ENCODE data around the gene RGS16. TPM values are rescaled to one million over a fixed set of nuclear protein-coding genes. Genes with fewer than 3 reads are reported as not detected.

Gene RGS16
- total and polyA plus RNA-seq, 2 donors (not counting 1 experiment from before 2014, with no cell fraction given) = 3.3 to 11.4 TPM

DNA sequence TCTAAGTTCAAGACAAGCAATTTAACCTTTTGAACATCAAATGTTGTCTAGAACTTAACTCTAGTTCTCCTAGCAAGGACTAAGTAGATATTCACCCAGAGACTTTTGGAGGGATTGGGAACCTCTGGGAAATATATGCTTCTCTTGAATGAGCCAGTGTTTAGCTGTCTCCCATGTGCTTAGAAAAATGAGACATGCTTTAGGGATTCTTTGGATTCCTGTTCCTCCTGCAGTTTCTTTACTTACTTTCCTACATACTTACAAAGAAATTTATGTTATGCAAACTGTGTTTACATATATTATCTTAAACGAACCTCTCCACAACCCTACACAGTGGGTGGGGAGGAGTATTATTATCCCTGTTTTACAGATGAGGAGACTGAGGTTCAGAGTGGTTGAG, 54.4 kb downstream of the RGS16 start:
- no peak for DNase-seq
- no peak overlapping the region for H3K27ac ChIP-seq (ENCODE audit: low read length in 2 of 2)
- H3K9me3 ChIP-seq (ENCODE audit: control extremely low read depth in 1 of 3, control insufficient read depth in 2 of 3, insufficient read depth in 1 of 3, low read length in 2 of 3) = peaks cover 4 to 13% (median 7%) of the 10 kb centered on the region in 3 donors
- H3K9me3 Mint-ChIP-seq (ENCODE audit: insufficient read depth) = peaks cover 4% of the 10 kb centered on the region
- intact Hi-C loops (cut with micrococcal nuclease) = no loop called here
- no peaks in the 10 kb centered on the region for H3K4me1 Mint-ChIP-seq
- peaks cover 10% of the 10 kb centered on the region for H3K27me3 Mint-ChIP-seq
- H3K4me1 ChIP-seq (ENCODE audit: control insufficient read depth in 2 of 2, insufficient read depth in 2 of 2, low read length in 2 of 2) = no peaks in the 10 kb centered on the region
- H2AFZ ChIP-seq (ENCODE audit: insufficient read depth, low read depth, low read length, poor library complexity, severe bottlenecking) = no peak overlapping the region
- no peak overlapping the region for H3K27ac Mint-ChIP-seq
- no peak for ATAC-seq (ENCODE audit: low read depth)
- H3K4me2 ChIP-seq (replicated peaks; ENCODE audit: low read depth, low read length, poor library complexity, severe bottlenecking) = no peak overlapping the region
- TF ChIP-seq EZH2 (IDR thresholded peaks at IDR 0.05; ENCODE audit: borderline replicate concordance, insufficient read depth, low read depth, low read length, poor library complexity, severe bottlenecking) = no peak
- TF ChIP-seq, protein P1, sequence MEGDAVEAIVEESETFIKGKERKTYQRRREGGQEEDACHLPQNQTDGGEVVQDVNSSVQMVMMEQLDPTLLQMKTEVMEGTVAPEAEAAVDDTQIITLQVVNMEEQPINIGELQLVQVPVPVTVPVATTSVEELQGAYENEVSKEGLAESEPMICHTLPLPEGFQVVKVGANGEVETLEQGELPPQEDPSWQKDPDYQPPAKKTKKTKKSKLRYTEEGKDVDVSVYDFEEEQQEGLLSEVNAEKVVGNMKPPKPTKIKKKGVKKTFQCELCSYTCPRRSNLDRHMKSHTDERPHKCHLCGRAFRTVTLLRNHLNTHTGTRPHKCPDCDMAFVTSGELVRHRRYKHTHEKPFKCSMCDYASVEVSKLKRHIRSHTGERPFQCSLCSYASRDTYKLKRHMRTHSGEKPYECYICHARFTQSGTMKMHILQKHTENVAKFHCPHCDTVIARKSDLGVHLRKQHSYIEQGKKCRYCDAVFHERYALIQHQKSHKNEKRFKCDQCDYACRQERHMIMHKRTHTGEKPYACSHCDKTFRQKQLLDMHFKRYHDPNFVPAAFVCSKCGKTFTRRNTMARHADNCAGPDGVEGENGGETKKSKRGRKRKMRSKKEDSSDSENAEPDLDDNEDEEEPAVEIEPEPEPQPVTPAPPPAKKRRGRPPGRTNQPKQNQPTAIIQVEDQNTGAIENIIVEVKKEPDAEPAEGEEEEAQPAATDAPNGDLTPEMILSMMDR (IDR thresholded peaks at IDR 0.05) = no peak
- no CpG with 5 or more reads among the region's 1 CpG for WGBS (ENCODE audit: insufficient coverage)
- H3K4me3 Mint-ChIP-seq = no peak overlapping the region
- no peaks in the 10 kb centered on the region for H4K20me1 ChIP-seq (ENCODE audit: control insufficient read depth, insufficient read depth, low read length, poor library complexity, severe bottlenecking)
- no peaks in the 10 kb centered on the region for H3K27me3 ChIP-seq (replicated peaks in 1 of 4; ENCODE audit: control extremely low read depth in 1 of 4, control insufficient read depth in 3 of 4, insufficient read depth in 4 of 4, low read length in 3 of 4)
- H3K9ac ChIP-seq (ENCODE audit: low read length) = no peak overlapping the region
- H3K36me3 ChIP-seq (replicated peaks in 1 of 2; ENCODE audit: control extremely low read depth in 1 of 2, control insufficient read depth in 1 of 2, extremely low read depth in 1 of 2, insufficient read depth in 2 of 2, low read length in 1 of 2) = no peaks in the 10 kb centered on the region
- H3K4me3 ChIP-seq (ENCODE audit: control extremely low read depth in 1 of 5, extremely low read depth in 1 of 5, insufficient read depth in 1 of 5, low read depth in 2 of 5, low read length in 4 of 5) = no peak overlapping the region
- ChIA-PET POLR2A (no interaction called here), CTCF (no interaction called here)
- H3K79me2 ChIP-seq (ENCODE audit: control insufficient read depth, insufficient read depth, low read length) = no peaks in the 10 kb centered on the region

DNA sequence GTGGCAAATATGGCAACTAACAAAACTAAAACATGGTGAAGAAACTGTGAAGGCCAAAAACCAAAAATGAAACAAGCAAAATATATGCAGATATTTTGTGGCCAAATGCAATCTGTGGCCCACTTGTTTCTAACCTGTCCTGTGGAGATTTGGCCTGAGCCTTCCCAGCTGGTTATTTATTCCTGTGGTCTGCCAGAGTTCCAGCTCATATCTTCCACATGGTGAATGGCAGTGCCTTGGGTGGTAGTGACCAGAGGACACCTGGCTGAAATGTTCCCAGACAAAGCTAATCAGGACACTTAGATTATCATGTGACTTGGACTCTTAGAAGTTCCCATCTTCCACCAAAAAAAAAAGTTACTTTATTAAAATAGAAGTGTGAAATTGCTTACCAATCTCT, 54.8 kb downstream of the RGS16 start:
- Histone ChIP-seq H3K4me3 (ENCODE audit: control extremely low read depth in 1 of 5, extremely low read depth in 1 of 5, insufficient read depth in 1 of 5, low read depth in 2 of 5, low read length in 4 of 5) (no peak overlapping the region), H3K4me2 (replicated peaks; ENCODE audit: low read depth, low read length, poor library complexity, severe bottlenecking) (no peak overlapping the region), H3K36me3 (replicated peaks in 1 of 2; ENCODE audit: control extremely low read depth in 1 of 2, control insufficient read depth in 1 of 2, extremely low read depth in 1 of 2, insufficient read depth in 2 of 2, low read length in 1 of 2) (no peaks in the 10 kb centered on the region), H3K27me3 (replicated peaks in 1 of 4; ENCODE audit: control extremely low read depth in 1 of 4, control insufficient read depth in 3 of 4, insufficient read depth in 4 of 4, low read length in 3 of 4) (no peaks in the 10 kb centered on the region), H3K9me3 (ENCODE audit: control extremely low read depth in 1 of 3, control insufficient read depth in 2 of 3, insufficient read depth in 1 of 3, low read length in 2 of 3) (peaks cover 4 to 13% (median 7%) of the 10 kb centered on the region in 3 donors), H3K27ac (ENCODE audit: low read length in 2 of 2) (no peak overlapping the region), H3K79me2 (ENCODE audit: control insufficient read depth, insufficient read depth, low read length) (no peaks in the 10 kb centered on the region), H4K20me1 (ENCODE audit: control insufficient read depth, insufficient read depth, low read length, poor library complexity, severe bottlenecking) (no peaks in the 10 kb centered on the region), H3K9ac (ENCODE audit: low read length) (no peak overlapping the region), H2AFZ (ENCODE audit: insufficient read depth, low read depth, low read length, poor library complexity, severe bottlenecking) (no peak overlapping the region), H3K4me1 (ENCODE audit: control insufficient read depth in 2 of 2, insufficient read depth in 2 of 2, low read length in 2 of 2) (no peaks in the 10 kb centered on the region)
- Mint-ChIP-seq H3K27me3 (peaks cover 10% of the 10 kb centered on the region), H3K4me3 (no peak overlapping the region), H3K4me1 (no peaks in the 10 kb centered on the region), H3K9me3 (ENCODE audit: insufficient read depth) (peaks cover 4% of the 10 kb centered on the region), H3K27ac (no peak overlapping the region)
- ATAC-seq (ENCODE audit: low read depth) (no peak), DNase-seq (no peak)
- intact Hi-C loops (cut with micrococcal nuclease) = no loop called here
- no peak for TF ChIP-seq EZH2 (IDR thresholded peaks at IDR 0.05; ENCODE audit: borderline replicate concordance, insufficient read depth, low read depth, low read length, poor library complexity, severe bottlenecking)
- TF ChIP-seq, protein P1 (IDR thresholded peaks at IDR 0.05) = no peak
- ChIA-PET CTCF (interaction anchor here (0.6 kb wide), 1 partner anchor 8 kb away, joined by 3 read pairs; no protein-coding TSS in a partner anchor), POLR2A (no interaction called here)

Small RNA genes lying within 50 kb of the gene (small RNA-seq; reads per million reads assigned to genes)
- gene RF00017 (ENCODE audit: insufficient read length, low read depth, low replicate concordance) = not detected

Other genes starting within 250 kb of the RGS16 start
- 44.2 and 53.7 TPM in 2 replicates for gene GLUL, start 212.6 kb downstream of the RGS16 start, total RNA-seq
- gene GLUL, start 212.6 kb downstream of the RGS16 start, polyA plus RNA-seq = 38.9 and 66.9 TPM in 2 replicates
- not detected in 2 replicates for gene TEDDM1, start 203.7 kb downstream of the RGS16 start, total RNA-seq
- gene TEDDM1, start 203.7 kb downstream of the RGS16 start, polyA plus RNA-seq = not detected in 2 replicates
- not detected in 2 replicates for gene RGSL1, start 154.2 kb downstream of the RGS16 start, total RNA-seq
- gene RGSL1, start 154.2 kb downstream of the RGS16 start, polyA plus RNA-seq = not detected in 2 replicates
- 18.1 and 21.0 TPM in 2 replicates for gene RNASEL, start 15.1 kb downstream of the RGS16 start, total RNA-seq
- 6.9 and 7.1 TPM in 2 replicates for gene RNASEL, start 15.1 kb downstream of the RGS16 start, polyA plus RNA-seq
- not detected in 2 replicates for gene RGS8, start 80.2 kb upstream of the RGS16 start, total RNA-seq
- not detected in 2 replicates for gene RGS8, start 80.2 kb upstream of the RGS16 start, polyA plus RNA-seq
- 3.4 and 5.9 TPM in 2 replicates for gene NPL, start 185.4 kb upstream of the RGS16 start, total RNA-seq
- 2.7 and 3.4 TPM in 2 replicates for gene NPL, start 185.4 kb upstream of the RGS16 start, polyA plus RNA-seq
- gene DHX9, start 235.0 kb upstream of the RGS16 start, total RNA-seq = 207 and 213 TPM in 2 replicates
- gene DHX9, start 235.0 kb upstream of the RGS16 start, polyA plus RNA-seq = 70.6 and 154 TPM in 2 replicates